HepG2 (cell line): Measurements from ENCODE around the gene ARHGEF37. TPM values are rescaled to one million over a fixed set of nuclear protein-coding genes. Genes with fewer than 3 reads are reported as not detected.

Experiments
- ATAC-seq: fragments of 200-7000 bp; cut with Tn5 transposase; 3 replicates; pipeline ENCODE4 v1.9.1; 2020; ENCODE audit warnings: mild to moderate bottlenecking, moderate library complexity
- BruUV-seq: library from RNA; stranded (reverse); fragments of 400-500 nt; replicated peaks from 2 replicates; lab custom pipeline; 2021; lab: Mats Ljungman, UMichigan
- CTCF ChIA-PET: fragments of 300-600 bp; formaldehyde crosslinking; extraction: SDS; loops from one replicate; lab custom pipeline; 2021; ENCODE audit warnings: low total read pairs, inconsistent platforms, low intra/inter-chr PET ratio; lab: Yijun Ruan, JAX
- POLR2A ChIA-PET: fragments of 350-600 bp; sonication (Branson Sonifier 250); formaldehyde crosslinking; loops from one replicate; lab custom pipeline; 2020; ENCODE audit warnings: antibody characterized with exemption, inconsistent platforms; lab: Yijun Ruan, JAX
- DNase-seq: peaks from one replicate; pipeline ENCODE4 v3.0.0-alpha.2; 2015; ENCODE audit warnings: low spot score
- FAIRE-seq: peaks from 3 replicates; lab custom pipeline; 2011; peaks lifted over from hg19 to GRCh38; lab: Jason Lieb, UNC
- H2AFZ ChIP-seq: one replicate; pipeline ENCODE4 v1.6.1; 2011; ENCODE audit warnings: low read length, inconsistent platforms
- H3K27ac ChIP-seq: fragments of 300-600 bp; 3 replicates; pipeline ENCODE4 v1.8.0; 2011; ENCODE audit warnings: mixed run types, mild to moderate bottlenecking, mixed read lengths, low read length, inconsistent platforms; ENCODE audit not compliant: insufficient read depth; ENCODE audit errors: extremely low read length
- H3K27me3 ChIP-seq, 2 experiments: fragments of 200-600 bp in 1 of 2; 2 replicates in 1 of 2; 3 replicates in 1 of 2; pipeline versions ENCODE4 v1.6.0 to v1.8.0; 2011; ENCODE audit warnings: low read length in 2 of 2, mild to moderate bottlenecking in 2 of 2, moderate library complexity in 2 of 2, inconsistent platforms in 1 of 2; ENCODE audit not compliant: insufficient read depth in 2 of 2, control insufficient read depth in 1 of 2
- H3K36me3 ChIP-seq, 2 experiments: fragments of 200-600 bp in 1 of 2; replicated peaks in 1 of 2; 2 replicates in 1 of 2; 3 replicates in 1 of 2; pipeline versions ENCODE4 v1.5.1 to v1.8.0; 2011; ENCODE audit warnings: low read length in 2 of 2, inconsistent platforms in 1 of 2; ENCODE audit not compliant: insufficient read depth in 2 of 2, control insufficient read depth in 1 of 2
- H3K4me1 ChIP-seq: 2 replicates; pipeline ENCODE4 v1.5.1; 2012; ENCODE audit warnings: low read length, inconsistent platforms; ENCODE audit not compliant: insufficient read depth
- H3K4me2 ChIP-seq: 2 replicates; pipeline ENCODE4 v1.6.0; 2011; ENCODE audit warnings: low read depth, low read length, inconsistent platforms
- H3K4me3 ChIP-seq, 3 experiments: fragments of 200-600 bp in 1 of 3; sonication (generic), shearing (Covaris generic) in 1 of 3; replicated peaks in 1 of 3; 2 replicates each; pipeline ENCODE4 v1.5.1; 2011 to 2016; ENCODE audit warnings: low read length in 3 of 3, inconsistent platforms in 2 of 3, low read depth in 2 of 3, mild to moderate bottlenecking in 2 of 3, control low read depth in 1 of 3, mixed read lengths in 1 of 3; ENCODE audit not compliant: insufficient read depth in 1 of 3
- H3K79me2 ChIP-seq: one replicate; pipeline ENCODE4 v1.6.1; 2011; ENCODE audit warnings: low read length, inconsistent platforms; ENCODE audit not compliant: insufficient read depth
- H3K9ac ChIP-seq: 2 replicates; pipeline ENCODE4 v1.6.0; 2011; ENCODE audit warnings: mild to moderate bottlenecking, low read depth, low read length, inconsistent platforms; ENCODE audit not compliant: insufficient read depth
- H3K9me3 ChIP-seq: 2 replicates; pipeline ENCODE4 v1.5.1; 2012; ENCODE audit warnings: mild to moderate bottlenecking, low read length
- H4K20me1 ChIP-seq: 2 replicates; pipeline ENCODE4 v1.6.0; 2011; ENCODE audit warnings: inconsistent platforms, mild to moderate bottlenecking, low read length, moderate library complexity; ENCODE audit not compliant: insufficient read depth
- BORCS8-MEF2B ChIP-seq: sonication (generic); formaldehyde crosslinking; IDR thresholded peaks from 2 replicates; pipeline ENCODE4 v1.8.0; 2022; ENCODE audit warnings: mild to moderate bottlenecking, missing genetic modification reagents
- CENPBD1 ChIP-seq: sonication (generic); formaldehyde crosslinking; IDR thresholded peaks from 2 replicates; pipeline ENCODE4 v1.8.0; 2022; ENCODE audit warnings: missing genetic modification reagents, low read depth, mild to moderate bottlenecking, borderline replicate concordance
- KDM2A ChIP-seq: sonication (generic); formaldehyde crosslinking; IDR thresholded peaks from 2 replicates; pipeline ENCODE4 v1.4.0; 2020; ENCODE audit warnings: low read depth, missing genetic modification reagents, borderline replicate concordance
- MXD3 ChIP-seq: IDR thresholded peaks from 2 replicates; pipeline ENCODE4 v1.6.1; 2016; ENCODE audit warnings: mild to moderate bottlenecking, missing biosample characterization, missing genetic modification reagents
- PHF21A ChIP-seq: sonication (generic); formaldehyde crosslinking; IDR thresholded peaks from 2 replicates; pipeline ENCODE4 v1.5.0; 2020; ENCODE audit warnings: mild to moderate bottlenecking, missing genetic modification reagents
- PRDM4 ChIP-seq: sonication (generic); formaldehyde crosslinking; IDR thresholded peaks from 2 replicates; pipeline ENCODE4 v1.9.0; 2021; ENCODE audit warnings: missing genetic modification reagents, borderline replicate concordance
- SATB2 ChIP-seq: sonication (generic); formaldehyde crosslinking; IDR thresholded peaks from 2 replicates; pipeline ENCODE4 v1.5.0; 2020; ENCODE audit warnings: missing genetic modification reagents
- THAP7 ChIP-seq: sonication (generic); formaldehyde crosslinking; IDR thresholded peaks from 2 replicates; pipeline ENCODE4 v1.8.1; 2023; ENCODE audit warnings: mild to moderate bottlenecking, missing genetic modification reagents
- THYN1 ChIP-seq: sonication (generic); formaldehyde crosslinking; IDR thresholded peaks from 2 replicates; pipeline ENCODE4 v1.8.1; 2023; ENCODE audit warnings: low read depth, mild to moderate bottlenecking, moderate library complexity, missing genetic modification reagents, borderline replicate concordance
- U2AF1 ChIP-seq: fragments of 200-400 bp; formaldehyde crosslinking; optimal IDR thresholded peaks from 2 replicates; pipeline ENCODE3; 2017; ENCODE audit warnings: mild to moderate bottlenecking, low read depth, low read length
- ZNF318 ChIP-seq: sonication (generic); formaldehyde crosslinking; IDR thresholded peaks from 2 replicates; pipeline ENCODE4 v1.4.0; 2020; ENCODE audit warnings: mild to moderate bottlenecking, missing genetic modification reagents
- ZNF326 ChIP-seq: sonication (generic); formaldehyde crosslinking; IDR thresholded peaks from 2 replicates; pipeline ENCODE4 v1.4.0; 2020; ENCODE audit warnings: missing genetic modification reagents, borderline replicate concordance
- in situ Hi-C: cut with HindIII; loops from 2 replicates; pipeline ENCODE4 v1.10.0; 2017; ENCODE audit warnings: low pct_unique_long_range_greater_than_20kb; ENCODE audit not compliant: extremely low pct_ligation_motif_present
- intact Hi-C: fragments of 100-400 bp; cut with micrococcal nuclease; formaldehyde crosslinking; loops from one replicate; pipeline ENCODE4 v1.10.0; 2022; ENCODE audit not compliant: unreplicated experiment
- polyA plus RNA-seq, 8 experiments: library from polyadenylated mRNA; depleted of rRNA in 3 of 8; stranded (reverse) in 7 of 8; unstranded in 1 of 8; fragments of >200 nt; fragmentation: Illumina TruSeq in 4 of 8; extraction: Trizol in 4 of 8; gene quantifications; 2 replicates each; pipeline versions ENCODE4 v1.2.1 to v1.2.3, GENCODE V29; 2011 to 2016; ENCODE audit warnings: low read depth in 4 of 8, missing spikeins in 1 of 8, mixed read lengths in 1 of 8; ENCODE audit not compliant: insufficient read depth in 1 of 8
- total RNA-seq, 5 experiments: library from RNA; depleted of rRNA; stranded (reverse); fragments of >200 nt; fragmentation: Illumina TruSeq; extraction: Trizol; gene quantifications; 2 replicates each; pipeline ENCODE4 v1.2.3, GENCODE V29; 2016; ENCODE audit warnings: low read depth in 1 of 5

The ARHGEF37 gene
- total and polyA plus RNA-seq, 2 of the 13 experiments (the other 11 are each of a cell fraction or from before 2014, with no cell fraction given): 0.18 to 0.27 TPM

GRCh38 chr5:149639737-149640136 lies 58.4 kb downstream of the ARHGEF37 start:
- Histone ChIP-seq H3K27ac (no peak overlapping the region), H2AFZ (no peak overlapping the region), H3K4me3 (no peak overlapping the region), H3K27me3 (peaks cover 0 to 6% of the 10 kb centered on the region in 2 experiments; a peak in 1 of 5 replicates), H3K36me3 (no peaks in the 10 kb centered on the region), H4K20me1 (no peaks in the 10 kb centered on the region), H3K9me3 (no peaks in the 10 kb centered on the region), H3K4me2 (no peak overlapping the region), H3K9ac (no peak overlapping the region), H3K4me1 (peaks cover 34% of the 10 kb centered on the region), H3K79me2 (no peaks in the 10 kb centered on the region)
- intact Hi-C loops: loop anchor here (5.0 kb wide), 1 partner anchor 138 kb away; no protein-coding TSS in a partner anchor
- no TSS peak for BruUV-seq
- peak; percentile 9; the same call in 1 of the 3 replicates for ATAC-seq
- no peak for FAIRE-seq
- POLR2A ChIA-PET: no interaction called here
- in situ Hi-C loops: loop anchor here (5.0 to 25.0 kb wide), 2 partner anchors 188 to 348 kb away; no protein-coding TSS in a partner anchor
- no peak for DNase-seq
- CTCF ChIA-PET: no interaction called here
- TF ChIP-seq ZNF318 (CRISPR knock-in tag) (no peak), PHF21A (CRISPR knock-in tag) (no peak), PRDM4 (CRISPR knock-in tag) (no peak), KDM2A (CRISPR knock-in tag) (no peak), THYN1 (no peak), MXD3 (CRISPR knock-in tag) (no peak), CENPBD1 (no peak), ZNF326 (CRISPR knock-in tag) (no peak), BORCS8-MEF2B (CRISPR knock-in tag) (no peak), THAP7 (CRISPR knock-in tag) (no peak), SATB2 (CRISPR knock-in tag) (no peak), U2AF1 (no peak)
